GM13977 (cell line): Measurements from ENCODE around the gene SCIMP.

ENCODE experiments used
- DNase-seq: peaks from one replicate; pipeline ENCODE4 v3.0.0; 2012; ENCODE audit warnings: low spot score
- in situ Hi-C: fragments of 300-500 bp; cut with MboI; formaldehyde crosslinking; loops from one replicate; pipeline ENCODE4 v1.12.0; 2022; ENCODE audit warnings: low sequenced_read_pairs, low pct_unique_long_range_greater_than_20kb, mixed read lengths, inconsistent platforms; ENCODE audit not compliant: unreplicated experiment
- TF ChIP-seq, protein P1 (sequence below): IDR thresholded peaks from 2 replicates; pipeline ENCODE4 v1.5.1; 2012; ENCODE audit warnings: mild to moderate bottlenecking, control low read depth; ENCODE audit not compliant: insufficient read depth; ENCODE audit errors: extremely low read depth, missing control alignments

SCIMP gene

DNA sequence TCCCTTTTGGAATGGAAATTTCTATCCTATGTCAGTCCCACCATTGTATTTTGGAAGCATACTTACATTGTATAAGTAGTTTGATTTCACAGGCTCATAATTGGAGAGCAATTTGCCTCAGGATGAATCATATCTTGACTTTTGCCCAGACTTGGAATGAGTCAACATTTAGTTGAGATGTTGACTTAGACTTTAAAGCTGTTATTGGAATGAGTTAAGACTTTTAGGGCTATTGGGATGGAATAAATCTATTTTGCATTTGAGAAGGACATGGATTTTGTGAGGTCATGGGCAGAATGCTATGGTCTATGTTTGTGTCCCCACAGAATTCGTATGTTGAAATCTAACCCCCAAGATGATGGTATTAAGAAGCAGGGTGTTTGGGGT is 30.8 kb downstream of the SCIMP start:
- DNase-seq = no peak
- TF ChIP-seq, protein P1, sequence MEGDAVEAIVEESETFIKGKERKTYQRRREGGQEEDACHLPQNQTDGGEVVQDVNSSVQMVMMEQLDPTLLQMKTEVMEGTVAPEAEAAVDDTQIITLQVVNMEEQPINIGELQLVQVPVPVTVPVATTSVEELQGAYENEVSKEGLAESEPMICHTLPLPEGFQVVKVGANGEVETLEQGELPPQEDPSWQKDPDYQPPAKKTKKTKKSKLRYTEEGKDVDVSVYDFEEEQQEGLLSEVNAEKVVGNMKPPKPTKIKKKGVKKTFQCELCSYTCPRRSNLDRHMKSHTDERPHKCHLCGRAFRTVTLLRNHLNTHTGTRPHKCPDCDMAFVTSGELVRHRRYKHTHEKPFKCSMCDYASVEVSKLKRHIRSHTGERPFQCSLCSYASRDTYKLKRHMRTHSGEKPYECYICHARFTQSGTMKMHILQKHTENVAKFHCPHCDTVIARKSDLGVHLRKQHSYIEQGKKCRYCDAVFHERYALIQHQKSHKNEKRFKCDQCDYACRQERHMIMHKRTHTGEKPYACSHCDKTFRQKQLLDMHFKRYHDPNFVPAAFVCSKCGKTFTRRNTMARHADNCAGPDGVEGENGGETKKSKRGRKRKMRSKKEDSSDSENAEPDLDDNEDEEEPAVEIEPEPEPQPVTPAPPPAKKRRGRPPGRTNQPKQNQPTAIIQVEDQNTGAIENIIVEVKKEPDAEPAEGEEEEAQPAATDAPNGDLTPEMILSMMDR = no peak
- in situ Hi-C loops = no loop called here

DNA sequence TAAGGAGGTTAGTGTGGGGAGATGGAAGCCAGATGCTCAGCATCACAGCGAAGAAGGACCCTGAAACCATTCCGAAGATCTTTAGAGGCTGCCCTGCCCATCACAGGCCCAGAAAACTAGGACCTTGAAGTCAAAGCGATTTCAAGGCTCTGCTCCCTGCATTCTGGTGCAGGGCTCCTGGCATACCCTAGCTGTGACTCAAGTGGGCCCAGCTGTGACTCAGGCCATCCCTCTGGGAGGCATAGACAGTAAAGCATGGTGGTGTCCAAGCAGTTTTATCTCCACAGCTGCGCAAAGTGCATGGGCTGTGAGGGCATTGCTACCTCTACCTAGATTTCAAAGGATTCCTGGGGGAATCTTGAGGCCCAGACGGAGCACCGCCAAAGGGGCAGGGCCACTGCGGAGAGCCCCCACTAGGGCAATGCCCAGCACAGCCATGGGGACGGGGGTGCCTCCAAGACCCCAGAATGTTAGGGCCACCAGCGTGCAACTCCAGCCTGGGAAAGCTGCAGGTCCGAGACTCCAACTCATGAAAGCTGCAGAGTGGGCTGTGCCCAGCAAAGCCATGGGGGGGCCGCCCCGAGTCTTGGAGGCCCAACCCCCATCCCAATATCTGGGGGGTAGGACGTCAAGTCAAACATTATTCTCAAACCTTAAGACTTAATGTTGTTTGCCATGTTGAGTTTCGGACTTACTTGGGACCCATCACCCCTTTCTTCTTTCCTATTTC is 31.3 kb downstream of the SCIMP start:
- TF ChIP-seq, protein P1 = no peak
- in situ Hi-C loops = no loop called here
- no peak for DNase-seq

DNA sequence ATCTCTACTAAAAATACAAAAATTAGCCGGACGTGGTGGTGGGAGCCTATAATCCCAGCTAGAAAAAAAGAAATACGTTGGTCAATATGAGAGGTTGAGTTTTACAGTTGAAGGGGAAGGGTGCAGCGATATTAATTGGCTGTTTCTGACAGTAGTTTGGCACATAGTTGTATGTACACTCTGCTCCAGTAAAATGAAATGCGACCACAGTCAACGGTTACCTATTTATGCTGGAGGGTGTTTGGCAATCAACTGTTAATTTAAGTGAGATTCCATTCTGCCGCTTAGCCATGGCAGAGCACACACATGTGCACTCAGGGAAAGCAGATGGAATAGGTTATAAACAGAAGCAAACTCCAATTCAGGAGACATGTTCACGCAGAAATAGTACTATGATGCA is 33.6 kb downstream of the SCIMP start:
- in situ Hi-C loops = no loop called here
- TF ChIP-seq, protein P1 = no peak
- DNase-seq = no peak

DNA sequence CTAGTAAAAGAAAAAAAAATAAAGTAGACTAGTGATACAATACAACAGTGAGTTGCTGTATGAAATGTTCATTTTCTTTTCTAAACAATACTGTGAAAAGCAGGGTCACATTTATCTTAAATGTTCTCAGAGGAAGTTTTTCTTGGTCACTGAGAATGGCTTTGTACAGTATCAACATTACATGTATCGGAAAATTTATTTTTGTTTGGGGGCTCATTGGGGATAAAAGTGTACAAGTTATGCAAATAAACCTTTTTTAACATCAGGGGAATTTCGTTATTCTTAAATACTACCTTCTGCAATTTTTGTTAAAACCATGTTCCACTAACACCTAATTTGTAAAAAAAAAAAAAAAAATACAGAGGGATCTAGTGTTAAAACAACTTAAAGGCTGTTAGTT is 34.3 kb downstream of the SCIMP start:
- peak; percentile 39 for DNase-seq
- TF ChIP-seq, protein P1 = no peak
- in situ Hi-C loops = no loop called here

DNA sequence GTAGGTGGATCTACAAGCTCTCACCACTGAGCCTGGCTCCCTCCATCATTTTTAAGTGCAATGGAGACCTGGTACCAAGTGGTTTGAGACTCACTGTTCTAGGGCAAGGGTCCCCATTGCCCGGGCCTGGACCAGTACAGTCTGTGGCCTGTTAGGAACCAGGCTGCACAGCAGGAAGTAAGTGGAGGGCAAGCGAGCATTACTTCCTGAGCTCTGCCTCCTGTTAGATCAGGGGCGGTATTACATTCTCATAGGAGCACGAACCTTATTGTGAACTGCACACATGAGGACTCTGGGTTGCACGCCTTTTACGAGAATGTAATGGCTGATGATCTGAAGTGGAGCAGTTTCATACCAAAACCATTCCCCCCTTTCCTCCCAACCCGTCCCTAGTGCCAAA is 36.2 kb downstream of the SCIMP start:
- in situ Hi-C loops = loop anchor here (5.0 kb wide), 1 partner anchor 39 kb away; no protein-coding TSS in a partner anchor
- TF ChIP-seq, protein P1 = no peak
- DNase-seq = no peak

DNA sequence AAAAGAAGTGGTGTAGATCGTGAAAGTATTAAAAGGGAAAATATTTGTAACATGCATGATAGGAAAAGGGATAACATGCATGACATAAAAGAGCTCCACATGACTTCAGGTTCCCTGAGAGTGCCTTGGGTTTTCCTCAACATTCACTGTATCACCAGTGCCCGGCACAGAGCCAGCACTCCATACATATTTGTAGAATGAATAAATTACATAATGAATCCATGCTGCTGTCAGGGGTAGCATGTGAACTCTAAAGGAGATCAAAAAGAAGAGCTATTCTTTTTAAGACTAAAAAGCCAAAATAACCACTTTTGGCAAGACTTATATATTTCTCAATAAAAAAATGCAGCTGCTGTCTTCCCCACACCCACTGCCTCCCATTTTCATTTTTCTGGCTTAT is 40.3 kb downstream of the SCIMP start:
- TF ChIP-seq, protein P1 = no peak
- in situ Hi-C loops = no loop called here
- DNase-seq = no peak
